WTC11 (cell line): ENCODE measurements around the gene BRAF. TPM values are rescaled to one million over a fixed set of nuclear protein-coding genes. Genes with fewer than 3 reads are reported as not detected.
"Not testable (repeated sequence)": the region's sequence is repeated elsewhere in the genome, so short reads cannot be mapped to it uniquely, and the experiment has no call there.

Experiments
- ATAC-seq: fragments of 200-7000 bp; cut with Tn5 transposase; 2 replicates; pipeline ENCODE4 v1.10.0; 2021; ENCODE audit warnings: mild to moderate bottlenecking, moderate library complexity
- CTCF ChIA-PET: fragments of 300-600 bp; sonication (Branson Sonifier 250); formaldehyde crosslinking; loops from one replicate; lab custom pipeline; 2021; ENCODE audit warnings: antibody characterized with exemption; lab: Charles Lee
- POLR2A ChIA-PET: fragments of 350-600 bp; sonication (Branson Sonifier 250); formaldehyde crosslinking; loops from one replicate; lab custom pipeline; 2021; ENCODE audit warnings: antibody characterized with exemption; lab: Charles Lee
- DNase-seq: peaks from one replicate; pipeline ENCODE4 v3.0.0; 2021; ENCODE audit warnings: low spot score
- H3K27ac Mint-ChIP-seq: 2 replicates; pipeline ENCODE4 v1.8.0; 2021; ENCODE audit warnings: mixed read lengths
- H3K27me3 Mint-ChIP-seq: 2 replicates; pipeline ENCODE4 v1.8.0; 2021; ENCODE audit warnings: low read depth, mild to moderate bottlenecking, moderate library complexity, mixed read lengths
- H3K36me3 Mint-ChIP-seq: 2 replicates; pipeline ENCODE4 v1.8.0; 2021; ENCODE audit warnings: mixed read lengths
- H3K4me1 Mint-ChIP-seq: 2 replicates; pipeline ENCODE4 v1.8.0; 2022; ENCODE audit warnings: mixed read lengths
- H3K4me3 Mint-ChIP-seq: 2 replicates; pipeline ENCODE4 v1.8.0; 2021; ENCODE audit warnings: mild to moderate bottlenecking, moderate library complexity, mixed read lengths
- H3K9me3 Mint-ChIP-seq: 2 replicates; pipeline ENCODE4 v1.8.0; 2021; ENCODE audit warnings: mixed read lengths
- ARID4B ChIP-seq: sonication (generic); formaldehyde crosslinking; IDR thresholded peaks from 2 replicates; pipeline ENCODE4 v1.8.0; 2023; ENCODE audit warnings: missing genetic modification reagents, mild to moderate bottlenecking, borderline replicate concordance
- ATF1 ChIP-seq: sonication (generic); formaldehyde crosslinking; IDR thresholded peaks from 2 replicates; pipeline ENCODE4 v1.8.1; 2023; ENCODE audit warnings: mild to moderate bottlenecking, moderate library complexity, missing genetic modification reagents
- CREM ChIP-seq: sonication (generic); formaldehyde crosslinking; IDR thresholded peaks from 2 replicates; pipeline ENCODE4 v1.8.1; 2022; ENCODE audit warnings: mild to moderate bottlenecking, missing genetic modification reagents, moderate library complexity
- E2F5 ChIP-seq: sonication (generic); formaldehyde crosslinking; IDR thresholded peaks from 2 replicates; pipeline ENCODE4 v1.8.1; 2022; ENCODE audit warnings: mild to moderate bottlenecking, moderate library complexity, missing genetic modification reagents
- HMGXB4 ChIP-seq: sonication (generic); formaldehyde crosslinking; IDR thresholded peaks from 2 replicates; pipeline ENCODE4 v1.8.1; 2023; ENCODE audit warnings: mild to moderate bottlenecking, moderate library complexity, missing genetic modification reagents
- JAZF1 ChIP-seq: fragments of 250-450 bp; sonication (Bioruptor Pico); IDR thresholded peaks from 2 replicates; pipeline ENCODE4 v1.9.0; 2021; ENCODE audit warnings: moderate library complexity, mild to moderate bottlenecking, inconsistent platforms
- NFE2L1 ChIP-seq: sonication (generic); formaldehyde crosslinking; IDR thresholded peaks from 2 replicates; pipeline ENCODE4 v1.8.1; 2023; ENCODE audit warnings: missing genetic modification reagents
- NR3C1 ChIP-seq: sonication (generic); formaldehyde crosslinking; conservative IDR thresholded peaks from 2 replicates; pipeline ENCODE4 v1.8.1; 2023; ENCODE audit warnings: low read depth, mild to moderate bottlenecking, missing genetic modification reagents
- RELA ChIP-seq: sonication (generic); formaldehyde crosslinking; IDR thresholded peaks from 2 replicates; pipeline ENCODE4 v1.8.1; 2022; ENCODE audit warnings: missing genetic modification reagents, mild to moderate bottlenecking, borderline replicate concordance
- SP1 ChIP-seq: sonication (generic); formaldehyde crosslinking; conservative IDR thresholded peaks from 2 replicates; pipeline ENCODE4 v1.8.1; 2022; ENCODE audit warnings: missing genetic modification reagents
- TEAD1 ChIP-seq: sonication (generic); formaldehyde crosslinking; IDR thresholded peaks from 2 replicates; pipeline ENCODE4 v1.8.0; 2022; ENCODE audit warnings: mild to moderate bottlenecking, missing genetic modification reagents
- TP53 ChIP-seq: sonication (generic); formaldehyde crosslinking; IDR thresholded peaks from 2 replicates; pipeline ENCODE4 v1.8.1; 2023; ENCODE audit warnings: mild to moderate bottlenecking, missing genetic modification reagents
- ZBTB21 ChIP-seq: sonication (generic); formaldehyde crosslinking; IDR thresholded peaks from 2 replicates; pipeline ENCODE4 v1.8.1; 2023; ENCODE audit warnings: mild to moderate bottlenecking, missing genetic modification reagents, borderline replicate concordance
- ZNF219 ChIP-seq: sonication (generic); formaldehyde crosslinking; IDR thresholded peaks from 2 replicates; pipeline ENCODE4 v1.8.0; 2023; ENCODE audit warnings: missing genetic modification reagents, mild to moderate bottlenecking, borderline replicate concordance
- total RNA-seq: library from RNA; stranded (reverse); gene quantifications from 3 replicates; pipeline ENCODE4 v1.2.3, GENCODE V29; 2021
- TF ChIP-seq, protein P1 (sequence below): fragments of 250-450 bp; sonication (Bioruptor Pico); IDR thresholded peaks from 2 replicates; pipeline ENCODE4 v2.1.2; 2022; ENCODE audit warnings: mild to moderate bottlenecking, moderate library complexity
- TF ChIP-seq, protein P2 (sequence below): sonication (generic); formaldehyde crosslinking; IDR thresholded peaks from 2 replicates; pipeline ENCODE4 v1.8.1; 2022; ENCODE audit warnings: missing genetic modification reagents, borderline replicate concordance
- TF ChIP-seq, protein P3 (sequence below): sonication (generic); formaldehyde crosslinking; IDR thresholded peaks from 2 replicates; pipeline ENCODE4 v1.8.1; 2022; ENCODE audit warnings: low read depth, missing genetic modification reagents, borderline replicate concordance
- TF ChIP-seq, protein P4 (sequence below): sonication (generic); formaldehyde crosslinking; IDR thresholded peaks from 2 replicates; pipeline ENCODE4 v1.8.0; 2022; ENCODE audit warnings: mild to moderate bottlenecking, missing genetic modification reagents
- TF ChIP-seq, protein P5 (sequence below): fragments of 250-450 bp; sonication (Bioruptor Pico); IDR thresholded peaks from 2 replicates; pipeline ENCODE4 v1.8.0; 2021; ENCODE audit warnings: mild to moderate bottlenecking

BRAF gene
- total RNA-seq, 1 experiment from 2014 or later = 29.2 TPM

DNA sequence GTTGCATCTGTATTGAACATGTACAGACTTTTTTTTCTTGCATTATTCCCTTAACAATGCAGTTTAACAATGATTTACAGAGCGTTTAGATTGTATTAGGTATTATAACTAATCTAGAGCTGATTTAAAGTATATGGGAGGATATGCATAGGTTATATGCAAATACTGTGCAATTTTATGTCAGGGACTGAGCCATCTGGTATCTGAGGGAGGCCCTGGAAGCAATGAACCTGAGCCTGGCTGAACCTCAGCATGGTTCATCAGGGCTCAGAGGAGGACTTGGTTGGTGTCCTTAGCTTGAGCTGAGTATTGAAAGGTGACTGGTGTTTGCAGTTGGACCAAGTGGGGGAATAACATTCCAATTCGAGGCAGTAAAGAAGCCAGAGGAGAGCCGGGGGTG, 247.2 kb downstream of the BRAF start:
- Mint-ChIP-seq H3K27ac (no peak overlapping the region), H3K4me3 (no peak overlapping the region), H3K27me3 (no peaks in the 10 kb centered on the region), H3K4me1 (peaks cover under 1% of the 10 kb centered on the region), H3K9me3 (no peaks in the 10 kb centered on the region), H3K36me3 (peaks cover 12% of the 10 kb centered on the region)
- DNase-seq (no peak), ATAC-seq (no peak)
- ChIA-PET CTCF (no interaction called here), POLR2A (no interaction called here)
- TF ChIP-seq, protein P1, sequence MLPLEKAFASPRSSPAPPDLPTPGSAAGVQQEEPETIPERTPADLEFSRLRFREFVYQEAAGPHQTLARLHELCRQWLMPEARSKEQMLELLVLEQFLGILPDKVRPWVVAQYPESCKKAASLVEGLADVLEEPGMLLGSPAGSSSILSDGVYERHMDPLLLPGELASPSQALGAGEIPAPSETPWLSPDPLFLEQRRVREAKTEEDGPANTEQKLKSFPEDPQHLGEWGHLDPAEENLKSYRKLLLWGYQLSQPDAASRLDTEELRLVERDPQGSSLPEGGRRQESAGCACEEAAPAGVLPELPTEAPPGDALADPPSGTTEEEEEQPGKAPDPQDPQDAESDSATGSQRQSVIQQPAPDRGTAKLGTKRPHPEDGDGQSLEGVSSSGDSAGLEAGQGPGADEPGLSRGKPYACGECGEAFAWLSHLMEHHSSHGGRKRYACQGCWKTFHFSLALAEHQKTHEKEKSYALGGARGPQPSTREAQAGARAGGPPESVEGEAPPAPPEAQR (CRISPR knock-in tag) = no peak
- TF ChIP-seq E2F5 (no peak), ARID4B (CRISPR knock-in tag) (no peak), ZNF219 (CRISPR knock-in tag) (no peak), HMGXB4 (CRISPR knock-in tag) (no peak), TEAD1 (CRISPR knock-in tag) (no peak), RELA (CRISPR knock-in tag) (no peak), ZBTB21 (CRISPR knock-in tag) (no peak), NFE2L1 (CRISPR knock-in tag) (no peak), TP53 (CRISPR knock-in tag) (no peak), SP1 (CRISPR knock-in tag) (no peak), ATF1 (CRISPR knock-in tag) (no peak), NR3C1 (no peak), CREM (CRISPR knock-in tag) (no peak), JAZF1 (CRISPR knock-in tag) (no peak)
- TF ChIP-seq, protein P2, sequence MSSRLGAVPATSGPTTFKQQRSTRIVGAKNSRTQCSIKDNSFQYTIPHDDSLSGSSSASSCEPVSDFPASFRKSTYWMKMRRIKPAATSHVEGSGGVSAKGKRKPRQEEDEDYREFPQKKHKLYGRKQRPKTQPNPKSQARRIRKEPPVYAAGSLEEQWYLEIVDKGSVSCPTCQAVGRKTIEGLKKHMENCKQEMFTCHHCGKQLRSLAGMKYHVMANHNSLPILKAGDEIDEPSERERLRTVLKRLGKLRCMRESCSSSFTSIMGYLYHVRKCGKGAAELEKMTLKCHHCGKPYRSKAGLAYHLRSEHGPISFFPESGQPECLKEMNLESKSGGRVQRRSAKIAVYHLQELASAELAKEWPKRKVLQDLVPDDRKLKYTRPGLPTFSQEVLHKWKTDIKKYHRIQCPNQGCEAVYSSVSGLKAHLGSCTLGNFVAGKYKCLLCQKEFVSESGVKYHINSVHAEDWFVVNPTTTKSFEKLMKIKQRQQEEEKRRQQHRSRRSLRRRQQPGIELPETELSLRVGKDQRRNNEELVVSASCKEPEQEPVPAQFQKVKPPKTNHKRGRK (CRISPR knock-in tag) = no peak
- TF ChIP-seq, protein P3, sequence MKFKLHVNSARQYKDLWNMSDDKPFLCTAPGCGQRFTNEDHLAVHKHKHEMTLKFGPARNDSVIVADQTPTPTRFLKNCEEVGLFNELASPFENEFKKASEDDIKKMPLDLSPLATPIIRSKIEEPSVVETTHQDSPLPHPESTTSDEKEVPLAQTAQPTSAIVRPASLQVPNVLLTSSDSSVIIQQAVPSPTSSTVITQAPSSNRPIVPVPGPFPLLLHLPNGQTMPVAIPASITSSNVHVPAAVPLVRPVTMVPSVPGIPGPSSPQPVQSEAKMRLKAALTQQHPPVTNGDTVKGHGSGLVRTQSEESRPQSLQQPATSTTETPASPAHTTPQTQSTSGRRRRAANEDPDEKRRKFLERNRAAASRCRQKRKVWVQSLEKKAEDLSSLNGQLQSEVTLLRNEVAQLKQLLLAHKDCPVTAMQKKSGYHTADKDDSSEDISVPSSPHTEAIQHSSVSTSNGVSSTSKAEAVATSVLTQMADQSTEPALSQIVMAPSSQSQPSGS (CRISPR knock-in tag) = no peak
- TF ChIP-seq, protein P4, sequence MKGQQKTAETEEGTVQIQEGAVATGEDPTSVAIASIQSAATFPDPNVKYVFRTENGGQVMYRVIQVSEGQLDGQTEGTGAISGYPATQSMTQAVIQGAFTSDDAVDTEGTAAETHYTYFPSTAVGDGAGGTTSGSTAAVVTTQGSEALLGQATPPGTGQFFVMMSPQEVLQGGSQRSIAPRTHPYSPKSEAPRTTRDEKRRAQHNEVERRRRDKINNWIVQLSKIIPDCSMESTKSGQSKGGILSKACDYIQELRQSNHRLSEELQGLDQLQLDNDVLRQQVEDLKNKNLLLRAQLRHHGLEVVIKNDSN (CRISPR knock-in tag) = no peak
- TF ChIP-seq, protein P5, sequence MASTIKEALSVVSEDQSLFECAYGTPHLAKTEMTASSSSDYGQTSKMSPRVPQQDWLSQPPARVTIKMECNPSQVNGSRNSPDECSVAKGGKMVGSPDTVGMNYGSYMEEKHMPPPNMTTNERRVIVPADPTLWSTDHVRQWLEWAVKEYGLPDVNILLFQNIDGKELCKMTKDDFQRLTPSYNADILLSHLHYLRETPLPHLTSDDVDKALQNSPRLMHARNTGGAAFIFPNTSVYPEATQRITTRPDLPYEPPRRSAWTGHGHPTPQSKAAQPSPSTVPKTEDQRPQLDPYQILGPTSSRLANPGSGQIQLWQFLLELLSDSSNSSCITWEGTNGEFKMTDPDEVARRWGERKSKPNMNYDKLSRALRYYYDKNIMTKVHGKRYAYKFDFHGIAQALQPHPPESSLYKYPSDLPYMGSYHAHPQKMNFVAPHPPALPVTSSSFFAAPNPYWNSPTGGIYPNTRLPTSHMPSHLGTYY = no peak

GRCh38 chr7:140676956-140677355, 247.8 kb downstream of the BRAF start:
- H3K9me3 Mint-ChIP-seq, H3K27ac Mint-ChIP-seq, H3K4me3 Mint-ChIP-seq, DNase-seq, H3K27me3 Mint-ChIP-seq, POLR2A ChIA-PET, ATAC-seq, H3K4me1 Mint-ChIP-seq: not testable (repeated sequence)
- CTCF ChIA-PET = interaction anchor here (0.8 to 3.4 kb wide), 2 partner anchors 12 to 233 kb away, joined by 4 to 21 read pairs; no protein-coding TSS in a partner anchor
- H3K36me3 Mint-ChIP-seq = peaks cover 12% of the 10 kb centered on the region
